GM21390 (cell line): Measurements from ENCODE around the gene C17orf50.

Experiments used
- ATAC-seq: cut with Tn5 transposase; IDR thresholded peaks from one replicate; pipeline ENCODE4 v1.9.1; 2021; ENCODE audit not compliant: unreplicated experiment

C17orf50 gene

DNA sequence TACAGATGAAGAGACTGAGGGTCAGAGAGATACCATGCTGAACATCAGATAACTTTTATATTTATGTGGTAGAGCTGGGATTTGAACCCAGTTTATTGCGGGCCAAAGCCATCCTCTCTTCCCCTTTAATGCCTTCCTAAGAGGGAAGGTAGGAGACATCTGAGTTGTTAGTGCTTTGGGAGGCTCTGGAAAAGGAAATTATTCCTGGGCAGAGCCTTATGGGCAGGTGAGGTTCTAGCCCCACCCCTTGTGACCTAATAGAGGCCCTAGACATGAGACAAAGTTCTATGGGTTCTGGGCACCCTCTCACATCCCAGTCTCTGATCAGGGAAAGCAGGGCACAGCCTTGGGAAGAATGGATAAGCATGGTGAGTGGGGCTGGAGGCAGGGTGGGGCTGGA lies at the start of gene C17orf50:
Gene C17orf50, plus strand, starts transcription at position 301 of the 400 bp plus-strand sequence. Its CDS starts 55 bp downstream, at position 356.
- no peak for ATAC-seq

DNA sequence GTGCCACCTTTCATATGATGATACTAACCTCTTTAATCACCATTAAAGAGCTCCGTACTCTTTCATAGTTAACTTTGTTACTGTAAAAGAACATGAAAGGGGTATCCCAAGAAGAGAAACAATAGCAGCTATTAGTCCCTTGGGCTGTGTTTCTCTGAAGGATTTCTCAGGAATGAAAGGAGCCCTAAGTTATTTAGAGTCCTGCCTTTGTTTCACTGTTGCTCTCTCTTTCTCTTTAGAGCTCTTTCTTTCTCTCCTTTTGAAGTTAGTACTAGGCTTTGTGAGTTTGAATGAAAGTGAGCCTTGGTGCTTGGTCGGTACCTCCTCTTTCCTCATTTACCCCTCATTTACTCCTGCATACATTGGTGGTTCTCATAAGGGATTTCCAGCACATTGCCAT lies 49.7 kb upstream of the C17orf50 start:
- no peak for ATAC-seq

DNA sequence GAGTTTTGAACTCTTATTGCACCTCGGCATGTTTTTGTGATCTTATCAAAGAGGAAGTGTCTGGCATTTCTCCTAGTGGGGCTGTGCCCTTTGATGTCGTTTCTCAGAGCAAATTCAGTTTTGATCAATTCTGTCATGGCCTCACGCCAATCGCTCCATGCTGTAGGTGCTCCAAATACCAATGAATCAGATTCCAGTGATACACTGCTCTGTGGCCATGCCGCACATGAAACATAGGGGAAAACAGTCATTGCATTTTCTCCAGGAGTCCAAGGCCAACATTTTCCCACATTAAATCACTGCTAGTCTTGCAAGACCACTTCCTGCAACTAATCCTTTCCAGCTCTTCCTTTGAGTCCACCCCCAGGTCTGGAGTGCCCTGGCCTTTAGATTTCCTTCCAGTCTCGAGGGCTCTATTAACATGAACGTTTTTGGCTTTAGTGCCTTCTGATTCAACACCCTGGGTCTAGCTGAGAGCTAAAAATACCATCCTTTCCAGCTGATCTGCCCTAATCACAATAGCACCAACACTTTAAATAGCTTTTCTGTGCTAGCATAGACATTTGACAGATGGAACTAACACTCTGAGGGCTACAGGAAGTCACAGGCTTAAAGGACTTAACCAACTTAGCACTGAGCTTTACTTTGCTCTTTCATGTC lies 47.5 kb upstream of the C17orf50 start:
- ATAC-seq, result no peak

DNA sequence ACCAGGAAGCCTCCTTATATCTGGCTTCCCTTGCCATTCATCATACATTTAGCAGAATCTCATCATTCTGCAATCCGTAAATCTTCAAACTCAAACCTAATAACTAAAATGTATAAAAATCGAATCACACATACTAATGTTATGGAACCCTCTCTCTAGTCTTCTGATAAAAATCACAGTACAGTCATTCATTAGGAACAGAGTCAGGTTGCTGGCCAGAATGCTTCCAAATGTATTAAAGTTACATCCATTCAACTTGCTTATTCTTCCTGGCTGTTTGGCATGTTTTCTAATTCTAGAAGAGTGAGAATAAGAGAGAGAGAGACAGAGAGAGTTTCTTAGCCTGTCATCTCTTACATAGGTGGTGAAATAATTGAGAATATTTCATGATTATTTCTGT lies 45.7 kb upstream of the C17orf50 start:
- no peak for ATAC-seq

DNA sequence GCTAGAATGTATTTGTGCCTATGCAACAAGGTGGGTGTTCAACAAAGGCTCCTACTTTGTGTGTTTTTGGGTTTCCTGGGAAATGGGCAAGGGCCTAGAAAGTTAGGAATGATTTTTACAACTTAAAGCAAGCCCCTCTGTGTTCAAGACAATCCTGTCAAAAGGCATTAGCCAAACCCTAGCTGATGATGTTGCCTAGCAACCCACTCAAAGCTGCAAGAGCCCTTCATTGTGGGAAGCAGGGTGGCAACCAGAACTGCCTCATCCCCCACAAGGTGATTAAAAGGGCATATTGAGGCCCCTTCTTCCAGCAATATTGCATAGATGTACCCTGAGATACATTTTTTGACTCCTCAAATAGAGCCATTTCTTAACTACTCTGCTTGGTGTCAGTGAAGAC lies 45.3 kb upstream of the C17orf50 start:
- no peak for ATAC-seq

DNA sequence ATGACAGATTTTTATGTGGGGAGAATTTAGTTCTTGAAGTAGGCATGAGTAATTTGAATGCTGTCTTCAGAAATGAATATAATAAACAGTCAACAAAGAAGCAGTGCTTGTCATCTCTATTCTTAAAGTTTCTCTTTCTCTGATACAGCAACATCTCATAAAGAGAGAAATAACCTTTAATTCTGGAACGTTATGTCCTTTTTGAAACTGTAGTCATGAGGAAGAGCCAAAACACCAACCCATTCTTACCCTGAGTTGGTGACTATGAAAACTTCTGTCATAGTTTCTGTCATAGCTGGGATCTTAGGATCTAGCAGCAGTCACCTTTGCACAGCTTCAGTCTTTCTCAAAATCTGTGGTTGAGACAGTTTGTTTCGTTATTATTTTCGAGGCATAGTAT lies 44.5 kb upstream of the C17orf50 start:
- ATAC-seq, result no peak

DNA sequence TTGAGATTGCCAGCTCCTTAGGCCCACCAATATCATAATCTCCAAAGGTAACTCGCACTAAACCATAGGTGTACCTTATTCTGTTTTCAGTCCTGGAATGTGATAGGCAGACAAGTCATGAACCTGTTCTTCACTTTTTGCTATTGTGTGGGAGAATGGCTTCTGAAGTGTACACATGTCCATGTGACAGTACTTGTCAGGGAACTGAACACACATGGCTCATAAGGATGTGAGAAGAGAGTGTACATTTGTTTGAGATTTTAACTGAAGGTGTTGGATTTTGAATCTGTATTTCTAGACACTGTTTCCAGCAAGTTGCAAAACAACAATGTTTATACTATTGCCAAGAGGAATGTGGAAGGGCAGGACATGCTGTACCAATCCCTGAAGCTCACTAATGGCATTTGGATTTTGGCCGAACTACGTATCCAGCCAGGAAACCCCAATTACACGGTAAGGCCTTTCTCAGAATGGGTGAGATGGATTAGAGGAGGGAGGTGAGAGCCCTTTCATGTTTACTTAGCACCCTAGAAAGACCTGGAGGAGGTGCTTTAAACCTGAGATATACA lies 43.7 kb upstream of the C17orf50 start:
- no peak for ATAC-seq

DNA sequence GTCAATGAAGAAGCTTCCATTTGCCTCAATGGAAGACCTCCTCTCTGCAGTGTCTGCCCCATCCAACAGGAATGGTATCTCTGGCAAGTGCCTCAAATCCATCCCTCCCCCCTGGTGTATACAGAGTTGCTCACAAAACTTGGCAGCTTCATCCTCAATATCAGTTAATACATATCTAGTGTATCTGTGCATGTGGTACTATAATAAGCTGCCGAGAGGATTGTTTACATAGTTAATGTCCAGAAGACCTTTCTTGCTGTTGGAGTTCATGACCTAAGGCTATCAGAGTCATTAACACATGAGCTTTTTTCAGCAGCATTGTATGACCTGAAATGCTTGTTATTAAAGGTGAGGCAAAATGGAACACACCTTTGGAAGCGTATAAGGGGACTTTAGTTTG lies 43.2 kb upstream of the C17orf50 start:
- no peak for ATAC-seq

DNA sequence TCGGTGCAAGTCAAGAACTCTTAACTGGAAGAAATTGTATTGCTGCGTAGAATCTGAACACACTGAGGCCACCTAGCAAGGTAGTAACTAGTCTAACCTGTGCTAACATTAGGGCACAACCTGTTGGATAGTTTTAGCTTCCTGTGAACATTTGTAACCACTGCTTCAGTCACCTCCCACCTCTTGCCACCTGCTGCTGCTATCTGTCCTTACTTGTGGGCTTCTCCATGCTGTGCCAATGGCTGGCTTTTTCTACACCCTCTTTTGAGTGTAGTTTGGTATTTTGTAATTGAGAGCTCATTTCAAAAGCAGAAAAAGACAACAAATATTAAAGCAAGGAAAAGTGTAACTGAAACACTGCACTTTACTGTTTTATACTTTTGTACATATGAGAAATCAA lies 37.0 kb upstream of the C17orf50 start:
- ATAC-seq, result no peak

DNA sequence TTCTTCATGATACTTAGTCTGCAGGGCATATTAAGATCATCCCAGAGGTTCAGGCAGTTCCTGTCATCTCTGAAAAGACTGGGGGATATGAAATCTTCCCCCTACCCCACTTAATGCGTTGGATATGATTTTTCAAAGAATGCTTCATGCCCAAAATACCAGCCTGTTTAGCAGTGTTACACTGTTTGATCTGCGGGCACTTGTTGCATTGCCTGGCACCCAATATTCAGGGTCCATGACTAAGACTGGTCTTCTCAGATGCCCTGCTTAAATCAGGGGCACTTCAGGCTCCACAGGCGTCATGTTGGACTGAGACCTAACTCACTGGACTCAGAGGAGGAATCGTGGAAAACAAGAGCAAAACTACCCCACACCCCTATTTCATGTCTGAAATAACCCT lies 35.6 kb upstream of the C17orf50 start:
- ATAC-seq, result no peak

DNA sequence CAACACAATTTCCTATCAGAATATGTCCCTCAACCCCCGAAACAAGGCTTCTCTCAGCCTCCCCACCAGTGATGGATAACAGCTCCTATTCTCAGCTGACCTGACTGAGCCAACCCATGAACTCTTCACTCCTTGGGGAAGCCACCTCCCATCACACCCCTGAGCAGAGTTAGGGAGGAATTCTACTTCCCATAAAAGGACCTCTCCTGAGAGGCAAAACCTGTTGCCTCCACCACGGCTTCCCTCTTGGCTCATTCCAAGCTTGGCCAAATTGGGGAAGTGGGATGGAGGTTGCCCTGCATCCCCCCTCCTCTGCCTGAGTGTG lies 34.9 kb upstream of the C17orf50 start:
- ATAC-seq, result no peak

DNA sequence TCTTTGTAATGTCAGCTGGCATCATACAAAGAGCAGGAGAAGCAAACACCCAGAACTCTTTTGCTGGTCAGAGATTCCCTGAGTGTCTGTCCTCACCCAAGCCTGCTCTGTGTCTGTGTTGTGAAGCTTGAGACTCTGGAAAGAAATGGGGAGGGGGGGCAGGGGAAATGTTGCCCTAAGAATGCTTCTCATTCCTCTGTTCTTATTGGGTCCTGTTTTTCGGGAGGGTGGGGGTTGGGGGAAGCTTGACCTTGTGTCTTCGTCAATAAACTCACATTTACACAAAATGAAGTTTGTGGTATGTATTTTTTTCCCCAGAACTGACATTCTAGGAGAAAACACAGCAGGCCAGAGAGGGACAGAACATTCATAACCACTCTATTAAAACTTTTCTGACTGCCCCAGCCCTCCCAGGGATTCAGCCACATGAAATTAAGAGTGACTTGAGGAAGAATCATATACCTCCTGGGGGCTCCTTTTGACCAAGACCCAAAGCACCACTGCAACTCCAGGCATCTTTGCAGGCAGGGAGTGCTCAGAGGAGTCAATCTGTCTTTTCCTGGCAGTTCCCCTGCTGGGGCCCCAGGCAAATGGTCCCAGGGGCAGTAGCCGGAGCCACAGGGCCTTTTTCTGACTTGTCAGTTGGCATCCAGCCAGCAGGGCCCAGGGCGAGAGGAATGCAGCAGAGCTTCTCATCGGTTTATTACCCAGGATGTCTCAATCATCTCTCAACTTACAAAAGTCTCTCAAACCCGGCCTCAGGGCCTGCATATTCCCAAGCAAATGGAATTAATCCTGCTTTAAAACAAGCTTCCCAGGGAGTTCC lies 34.3 kb upstream of the C17orf50 start:
- no peak for ATAC-seq

DNA sequence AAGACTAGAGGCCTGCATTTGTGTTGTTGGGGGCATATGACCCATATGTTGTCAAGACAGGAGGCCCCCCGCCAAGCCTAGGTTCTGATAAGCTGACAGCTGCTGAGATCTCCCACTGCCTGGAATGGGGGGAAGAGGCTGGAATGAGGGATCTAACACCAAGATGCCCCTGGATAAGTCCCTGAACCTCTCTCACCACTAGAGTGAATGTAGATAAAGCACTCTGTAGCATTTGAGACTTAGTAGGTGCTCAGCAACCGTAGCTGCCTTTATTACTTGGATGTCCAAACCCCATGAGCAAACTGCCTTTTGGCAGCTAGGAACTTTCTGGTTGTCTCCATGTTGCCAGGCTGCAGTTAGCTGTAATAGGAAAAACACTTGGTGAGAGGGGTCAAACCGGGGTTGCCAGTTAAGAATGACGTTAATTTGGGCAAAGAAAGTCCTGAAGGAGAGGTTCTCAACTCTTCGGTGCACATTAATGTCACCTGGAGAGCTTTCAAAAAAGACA lies 33.7 kb upstream of the C17orf50 start:
- no peak for ATAC-seq

DNA sequence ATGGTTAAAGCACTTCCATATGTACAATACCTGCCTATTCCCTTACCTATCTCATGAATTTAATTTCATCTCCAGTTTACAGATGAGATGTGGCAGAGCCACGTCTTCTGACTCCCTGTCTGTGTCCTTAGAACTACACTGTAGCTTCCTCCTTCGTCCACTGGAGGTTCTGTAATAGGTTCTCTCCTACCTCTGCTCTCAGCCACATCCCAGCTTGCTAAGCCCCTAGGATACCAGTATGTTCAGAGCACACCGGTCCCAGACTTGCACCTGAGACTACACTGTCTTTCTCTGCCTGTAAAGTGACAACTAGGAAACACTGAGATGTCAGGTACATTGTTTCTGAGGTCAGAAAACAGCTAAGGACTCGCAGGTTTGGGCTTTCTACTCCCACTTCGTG lies 33.1 kb upstream of the C17orf50 start:
- ATAC-seq, result no peak

DNA sequence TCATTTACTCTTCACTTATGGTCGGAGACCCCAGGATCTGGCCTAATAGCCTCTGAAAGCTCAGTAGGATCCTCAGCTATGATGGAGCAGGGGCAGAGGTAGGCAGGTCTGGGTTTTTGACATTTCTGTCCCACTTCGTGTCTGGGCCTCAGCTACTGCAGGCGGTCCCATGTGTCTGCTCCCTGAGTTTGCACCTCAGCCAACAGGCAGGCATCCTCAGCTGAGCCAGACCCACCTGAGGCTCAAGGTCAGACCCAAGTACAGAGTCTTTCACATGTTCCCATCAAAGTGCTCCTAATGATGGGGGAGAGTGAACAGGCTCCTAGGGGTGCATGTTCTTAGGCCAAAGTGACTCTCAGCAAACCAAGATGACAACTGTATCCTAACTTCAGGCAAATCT lies 32.1 kb upstream of the C17orf50 start:
- ATAC-seq, result no peak

DNA sequence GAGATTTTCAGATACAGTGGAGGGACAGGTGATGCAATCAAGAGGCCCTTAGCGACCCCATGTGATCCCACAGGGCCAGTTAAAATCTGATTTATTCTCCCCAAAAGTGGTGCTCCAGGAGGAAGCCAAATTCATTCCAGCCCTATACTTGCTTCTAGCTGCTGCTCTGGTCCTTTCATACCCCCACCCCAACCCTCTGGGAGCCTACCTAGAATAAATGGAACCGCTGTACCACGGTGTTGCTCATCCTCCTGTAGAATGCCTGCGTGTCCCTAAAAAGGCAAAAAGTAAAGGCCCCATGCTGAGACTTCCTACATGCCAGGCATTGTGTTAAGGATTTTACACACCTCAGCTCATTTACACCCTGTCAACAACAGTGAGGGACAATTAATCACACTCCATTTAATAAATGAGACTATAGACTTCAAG lies 31.3 kb upstream of the C17orf50 start:
- no peak for ATAC-seq

DNA sequence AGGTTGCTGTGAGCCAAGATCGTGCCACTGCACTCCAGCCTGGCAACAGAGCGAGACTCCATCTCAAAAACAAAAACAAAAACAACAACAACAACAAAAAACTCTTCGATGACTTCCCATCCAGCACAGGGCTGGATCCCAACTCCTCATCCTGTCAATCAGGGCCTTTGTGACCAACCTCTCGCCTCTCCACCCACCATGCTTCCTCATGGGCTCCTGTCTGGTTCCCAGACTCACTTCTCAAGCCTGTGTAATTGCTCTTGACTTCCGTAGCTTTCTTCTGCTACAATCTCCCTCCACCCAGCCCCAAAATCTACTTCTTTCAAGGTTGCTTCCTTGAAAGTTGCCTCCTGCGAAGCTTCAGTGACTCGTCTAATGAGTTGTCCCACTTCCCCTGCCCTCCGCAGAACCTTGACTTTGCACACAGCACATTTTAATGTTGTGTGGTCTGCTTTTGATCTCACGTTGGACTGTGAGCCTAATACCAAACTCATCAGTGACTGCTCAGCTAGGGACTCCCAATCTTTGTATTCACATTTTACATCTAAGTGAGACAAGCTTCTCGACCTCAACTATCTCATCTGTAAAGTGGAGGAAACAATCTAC lies 30.2 kb upstream of the C17orf50 start:
- no peak for ATAC-seq

DNA sequence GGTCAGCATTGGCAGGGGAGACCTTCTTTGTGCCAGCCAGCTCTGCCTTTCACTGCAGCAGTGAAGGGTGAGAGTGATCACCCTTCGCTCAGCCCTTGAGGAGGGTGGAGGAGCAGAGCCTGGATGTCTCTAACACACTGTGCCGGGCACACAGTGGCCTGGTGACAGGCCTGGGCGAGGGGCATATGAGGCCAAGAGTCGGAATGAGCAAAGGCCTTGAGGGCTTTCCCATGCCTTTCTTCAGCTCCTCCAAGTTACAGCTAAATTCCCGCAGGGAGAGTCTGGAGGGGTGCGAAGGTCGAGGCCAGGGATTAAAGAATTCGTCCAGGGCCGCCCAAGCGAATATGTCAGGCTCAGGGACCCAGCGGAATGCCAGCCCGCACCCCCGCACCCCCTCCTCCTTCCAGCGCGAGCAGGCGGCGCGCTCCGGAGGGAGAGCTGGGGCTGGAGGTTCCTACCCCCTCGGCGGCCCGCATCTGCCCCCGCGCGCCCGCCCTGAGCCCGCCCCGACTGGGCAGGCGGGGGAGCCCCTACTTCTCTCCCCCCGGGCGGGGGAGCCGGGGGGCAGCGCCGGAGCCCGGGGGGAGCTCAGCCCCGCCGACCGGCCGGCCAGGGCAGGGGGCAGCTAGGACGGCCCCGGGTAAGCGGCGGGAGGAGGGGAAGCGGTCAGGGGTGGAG lies 29.3 kb upstream of the C17orf50 start, which contains the start of gene RASL10B:
Gene RASL10B, plus strand, starts transcription at position 401 of the 678 bp plus-strand sequence. CDS start 3,546 bp downstream, outside the sequence.
- no peak for ATAC-seq

DNA sequence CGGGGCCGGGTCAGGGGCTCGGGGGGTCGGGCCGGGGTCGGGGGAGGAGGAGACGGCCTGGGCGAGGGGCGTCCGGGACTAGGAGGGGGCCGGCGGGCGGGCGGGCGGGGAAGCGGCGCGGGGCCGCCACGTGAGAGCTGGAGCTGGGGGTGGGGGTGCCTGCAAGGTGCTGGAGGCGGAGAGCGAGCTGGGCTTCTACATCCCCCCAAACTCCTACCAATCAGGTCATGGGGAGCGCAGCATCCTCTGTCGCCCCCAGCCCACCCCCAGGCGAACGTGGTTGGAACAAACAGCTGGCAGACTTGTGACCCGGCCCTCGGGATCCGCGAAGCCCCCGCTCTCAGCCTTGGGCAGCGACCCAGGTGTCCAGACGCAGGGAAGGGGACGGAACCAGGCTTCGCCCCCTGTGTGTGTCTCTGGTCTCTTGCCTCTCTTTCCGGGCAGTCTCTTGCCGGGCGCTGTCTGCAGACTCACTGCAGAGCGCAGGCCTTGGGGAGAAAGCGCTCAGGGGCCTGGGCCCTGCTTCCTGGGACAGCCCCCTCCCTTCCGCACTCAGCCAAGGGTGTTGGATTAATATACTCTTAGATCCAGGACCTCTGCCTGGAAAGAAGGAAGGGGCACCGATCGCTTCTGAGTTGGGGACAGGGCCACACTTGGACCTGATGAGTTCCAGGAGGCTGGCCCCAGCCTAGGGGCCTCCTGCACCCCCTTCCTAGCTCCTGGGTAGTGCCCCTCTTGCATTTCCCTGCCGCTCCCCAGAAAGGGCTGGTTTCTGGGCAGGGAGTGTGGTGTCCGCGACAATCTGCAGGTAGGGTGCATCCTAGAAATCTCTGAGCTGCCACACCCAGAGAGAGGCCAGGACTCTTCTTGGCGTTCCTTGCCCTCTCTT lies 28.5 kb upstream of the C17orf50 start:
- no peak for ATAC-seq

DNA sequence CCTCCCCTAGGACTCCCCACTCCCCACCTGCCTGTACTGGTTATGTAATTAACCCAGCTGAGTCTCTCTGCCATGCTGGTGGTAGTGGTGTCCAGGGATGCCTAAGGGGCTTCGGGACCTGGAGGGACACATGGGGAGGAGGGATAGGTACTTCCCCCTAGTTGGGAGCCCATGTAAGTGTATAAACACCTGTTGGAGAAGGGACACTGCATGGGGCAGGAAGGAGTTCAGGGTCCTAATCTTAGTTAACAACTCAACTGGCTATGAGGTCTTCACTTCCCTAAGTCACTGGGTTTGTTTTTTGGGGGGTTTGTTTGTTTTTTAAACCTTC lies 27.9 kb upstream of the C17orf50 start:
- ATAC-seq, result no peak
